Endothelial cell of umbilical vein (primary cell): ENCODE measurements around the gene FLT4. TPM values are rescaled to one million over a fixed set of nuclear protein-coding genes. Genes with fewer than 3 reads are reported as not detected.

Experiments used
- BruUV-seq: library from RNA; stranded (reverse); fragments of 400-500 nt; replicated peaks from 2 replicates; lab custom pipeline; 2021; lab: Mats Ljungman, UMichigan
- CTCF ChIA-PET: fragments of 300-600, 350-600 bp; sonication (Branson Sonifier 250); formaldehyde crosslinking; loops from one replicate; lab custom pipeline; 2021; ENCODE audit warnings: antibody characterized with exemption, inconsistent platforms; lab: Charles Lee
- POLR2A ChIA-PET: fragments of 300-600, 350-600 bp; sonication (Branson Sonifier 250); formaldehyde crosslinking; loops from one replicate; lab custom pipeline; 2021; ENCODE audit warnings: antibody characterized with exemption, inconsistent platforms; lab: Charles Lee
- DNase-seq: peaks from one replicate; pipeline ENCODE4 v3.0.0-alpha.2; 2011; ENCODE audit warnings: low read depth, low spot score
- FAIRE-seq: peaks from 2 replicates; lab custom pipeline; 2011; peaks lifted over from hg19 to GRCh38; lab: Jason Lieb, UNC
- H2AFZ ChIP-seq: 2 replicates; pipeline ENCODE4 v1.6.0; 2012; ENCODE audit warnings: low read depth, low read length, control low read depth, inconsistent platforms
- H3K27ac ChIP-seq: 2 replicates; pipeline ENCODE4 v1.5.1; 2011; ENCODE audit warnings: low read depth, mild to moderate bottlenecking, control low read depth, low read length, moderate library complexity; ENCODE audit not compliant: insufficient read depth
- H3K27me3 ChIP-seq, 2 experiments: 2 replicates each; pipeline versions ENCODE4 v1.6.0 to v1.6.1; 2011; ENCODE audit warnings: low read length in 2 of 2, mixed read lengths in 1 of 2; ENCODE audit not compliant: control insufficient read depth in 2 of 2, insufficient read depth in 2 of 2
- H3K36me3 ChIP-seq, 2 experiments: 2 replicates in 1 of 2; 3 replicates in 1 of 2; pipeline ENCODE4 v1.5.1; 2011; ENCODE audit warnings: low read length in 2 of 2, mild to moderate bottlenecking in 1 of 2, moderate library complexity in 1 of 2; ENCODE audit not compliant: control insufficient read depth in 2 of 2, insufficient read depth in 2 of 2; ENCODE audit errors: extremely low read depth in 1 of 2
- H3K4me1 ChIP-seq: 3 replicates; pipeline ENCODE4 v1.5.1; 2011; ENCODE audit warnings: mild to moderate bottlenecking, low read length; ENCODE audit not compliant: control insufficient read depth, insufficient read depth; ENCODE audit errors: extremely low read depth
- H3K4me2 ChIP-seq: 2 replicates; pipeline ENCODE4 v1.6.1; 2011; ENCODE audit warnings: low read length, control low read depth, mixed read lengths; ENCODE audit not compliant: insufficient read depth
- H3K4me3 ChIP-seq, 3 experiments: fragments of 200-600 bp in 1 of 3; sonication (generic), shearing (Covaris generic) in 1 of 3; replicated peaks in 1 of 3; 2 replicates each; pipeline ENCODE4 v1.5.1; 2011 to 2016; ENCODE audit warnings: control low read depth in 3 of 3, low read length in 3 of 3, mild to moderate bottlenecking in 2 of 3, inconsistent platforms in 1 of 3, low read depth in 1 of 3, moderate library complexity in 1 of 3; ENCODE audit not compliant: insufficient read depth in 1 of 3
- H3K79me2 ChIP-seq: 2 replicates; pipeline ENCODE4 v1.6.0; 2012; ENCODE audit warnings: low read length, inconsistent platforms; ENCODE audit not compliant: control insufficient read depth, insufficient read depth
- H3K9ac ChIP-seq: replicated peaks from 2 replicates; pipeline ENCODE3; 2011; ENCODE audit warnings: low read length, control low read depth; ENCODE audit not compliant: insufficient read depth; ENCODE audit errors: extremely low read depth
- H3K9me1 ChIP-seq: replicated peaks from 3 replicates; pipeline ENCODE4 v1.6.0; 2011; ENCODE audit warnings: mild to moderate bottlenecking, low read length; ENCODE audit not compliant: control insufficient read depth, insufficient read depth; ENCODE audit errors: extremely low read depth
- H3K9me3 ChIP-seq: replicated peaks from 2 replicates; pipeline ENCODE4 v1.5.1; 2012; ENCODE audit warnings: low read length, inconsistent platforms; ENCODE audit not compliant: control insufficient read depth, insufficient read depth
- H4K20me1 ChIP-seq: replicated peaks from 2 replicates; pipeline ENCODE3; 2011; ENCODE audit warnings: mild to moderate bottlenecking, low read length; ENCODE audit not compliant: control insufficient read depth, insufficient read depth; ENCODE audit errors: extremely low read depth
- EZH2 ChIP-seq: IDR thresholded peaks from 2 replicates; pipeline ENCODE4 v1.6.1; 2012; ENCODE audit warnings: borderline replicate concordance, low read depth, mild to moderate bottlenecking, moderate library complexity, low read length, inconsistent platforms; ENCODE audit not compliant: severe bottlenecking
- FOS ChIP-seq: IDR thresholded peaks from 2 replicates; pipeline ENCODE4 v1.6.1; 2011; ENCODE audit warnings: mild to moderate bottlenecking, low read length, moderate library complexity, borderline replicate concordance; ENCODE audit not compliant: insufficient read depth
- GATA2 ChIP-seq: IDR thresholded peaks from 2 replicates; pipeline ENCODE4 v1.7.0; 2011; ENCODE audit warnings: low read depth, mild to moderate bottlenecking, moderate library complexity, mixed read lengths, low read length; ENCODE audit not compliant: insufficient read length, insufficient read depth
- JUN ChIP-seq: IDR thresholded peaks from 2 replicates; pipeline ENCODE4 v1.6.1; 2011; ENCODE audit warnings: borderline replicate concordance, low read depth; ENCODE audit not compliant: insufficient read length, insufficient read depth
- MYC ChIP-seq: IDR thresholded peaks from one replicate; pipeline ENCODE4 v1.6.1; 2011; ENCODE audit warnings: mild to moderate bottlenecking, low read depth, low read length
- POLR2A ChIP-seq: IDR thresholded peaks from 2 replicates; pipeline ENCODE4 v1.6.1; 2012; ENCODE audit warnings: low read depth, mild to moderate bottlenecking, control low read depth, low read length
- POLR2AphosphoS5 ChIP-seq: IDR thresholded peaks from 2 replicates; pipeline ENCODE4 v1.6.1; 2012; ENCODE audit warnings: low read depth, mild to moderate bottlenecking, control low read depth, low read length, moderate library complexity; ENCODE audit not compliant: insufficient read depth
- dilution Hi-C: fragments of 300-500 bp; cut with MboI; formaldehyde crosslinking; loops from one replicate; pipeline ENCODE4 v1.15.0; 2019; ENCODE audit warnings: low sequenced_read_pairs; ENCODE audit not compliant: extremely low pct_ligation_motif_present
- intact Hi-C: fragments of 100-400 bp; cut with micrococcal nuclease; formaldehyde crosslinking; loops from one replicate; pipeline ENCODE4 v1.10.0; 2022
- polyA plus RNA-seq, 4 experiments: library from polyadenylated mRNA; depleted of rRNA in 3 of 4; stranded (reverse) in 3 of 4; unstranded in 1 of 4; fragments of >200 nt; gene quantifications; 2 replicates each; pipeline versions ENCODE4 v1.2.1 to v1.2.3, GENCODE V29; 2011 to 2012; ENCODE audit warnings: missing spikeins in 1 of 4
- total RNA-seq: library from RNA; stranded (reverse); gene quantifications from 2 replicates; pipeline ENCODE4 v1.2.3, GENCODE V29; 2021
- TF ChIP-seq, protein P1 (sequence below): IDR thresholded peaks from 2 replicates; pipeline ENCODE4 v1.6.1; 2011; ENCODE audit not compliant: insufficient read depth, insufficient read length
- TF ChIP-seq, protein P2 (sequence below), 2 donors: IDR thresholded peaks; 1 replicate in 1 of 2; 2 replicates in 1 of 2; pipeline ENCODE4 v1.5.1; 2011; ENCODE audit warnings: low read length in 2 of 2, mild to moderate bottlenecking in 2 of 2, moderate library complexity in 2 of 2, control low read depth in 1 of 2, inconsistent platforms in 1 of 2, low read depth in 1 of 2; ENCODE audit not compliant: insufficient read depth in 1 of 2; ENCODE audit errors: extremely low read depth in 1 of 2

Gene FLT4
- total and polyA plus RNA-seq, 2 donors (not counting 3 experiments of a cell fraction or from before 2014, with no cell fraction given): 44.4 to 71.5 TPM

DNA sequence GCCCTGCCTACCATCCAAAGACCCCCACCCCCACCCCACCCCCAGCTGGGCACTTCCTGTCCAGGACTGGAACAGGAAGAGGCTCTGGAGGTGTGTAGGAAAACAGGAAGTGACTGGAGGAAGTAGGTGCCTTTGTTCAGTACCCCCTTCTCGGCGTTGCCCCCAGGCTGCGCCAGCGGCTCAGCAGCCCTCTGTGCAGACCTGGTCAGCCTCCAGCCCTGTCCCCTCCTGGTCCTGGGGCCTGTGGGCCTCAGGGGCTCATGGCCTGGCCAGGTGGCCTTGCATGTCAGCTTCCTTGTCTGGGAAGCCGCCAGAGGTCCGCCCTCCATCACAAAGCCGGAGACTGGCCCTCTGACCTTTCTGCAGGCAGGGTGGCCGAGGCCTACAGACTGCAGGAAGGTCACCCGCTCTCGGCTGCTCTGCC is 26.0 kb downstream of the FLT4 start:
- Histone ChIP-seq H2AFZ (peak overlapping the region; percentile 18), H3K4me1 (peaks cover 7% of the 10 kb centered on the region), H3K4me3 (no peak overlapping the region), H4K20me1 (no peaks in the 10 kb centered on the region), H3K9me3 (no peaks in the 10 kb centered on the region), H3K4me2 (no peak overlapping the region), H3K9me1 (no peaks in the 10 kb centered on the region), H3K27me3 (no peaks in the 10 kb centered on the region), H3K9ac (no peak overlapping the region), H3K27ac (no peak overlapping the region), H3K79me2 (no peaks in the 10 kb centered on the region), H3K36me3 (peaks cover 0 to 21% of the 10 kb centered on the region in 2 experiments)
- ChIA-PET CTCF (no interaction called here), POLR2A (no interaction called here)
- BruUV-seq: no TSS peak
- dilution Hi-C loops: no loop called here
- intact Hi-C loops: loop anchor here (1.0 to 2.0 kb wide), 2 partner anchors 22 to 47 kb away; no protein-coding TSS in a partner anchor
- peak; percentile 23 for DNase-seq
- FAIRE-seq: no peak
- TF ChIP-seq GATA2 (no peak), EZH2 (no peak), POLR2AphosphoS5 (no peak), JUN (no peak), POLR2A (no peak), FOS (no peak), MYC (no peak)
- TF ChIP-seq, protein P1, sequence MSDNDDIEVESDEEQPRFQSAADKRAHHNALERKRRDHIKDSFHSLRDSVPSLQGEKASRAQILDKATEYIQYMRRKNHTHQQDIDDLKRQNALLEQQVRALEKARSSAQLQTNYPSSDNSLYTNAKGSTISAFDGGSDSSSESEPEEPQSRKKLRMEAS: no peak
- TF ChIP-seq, protein P2, sequence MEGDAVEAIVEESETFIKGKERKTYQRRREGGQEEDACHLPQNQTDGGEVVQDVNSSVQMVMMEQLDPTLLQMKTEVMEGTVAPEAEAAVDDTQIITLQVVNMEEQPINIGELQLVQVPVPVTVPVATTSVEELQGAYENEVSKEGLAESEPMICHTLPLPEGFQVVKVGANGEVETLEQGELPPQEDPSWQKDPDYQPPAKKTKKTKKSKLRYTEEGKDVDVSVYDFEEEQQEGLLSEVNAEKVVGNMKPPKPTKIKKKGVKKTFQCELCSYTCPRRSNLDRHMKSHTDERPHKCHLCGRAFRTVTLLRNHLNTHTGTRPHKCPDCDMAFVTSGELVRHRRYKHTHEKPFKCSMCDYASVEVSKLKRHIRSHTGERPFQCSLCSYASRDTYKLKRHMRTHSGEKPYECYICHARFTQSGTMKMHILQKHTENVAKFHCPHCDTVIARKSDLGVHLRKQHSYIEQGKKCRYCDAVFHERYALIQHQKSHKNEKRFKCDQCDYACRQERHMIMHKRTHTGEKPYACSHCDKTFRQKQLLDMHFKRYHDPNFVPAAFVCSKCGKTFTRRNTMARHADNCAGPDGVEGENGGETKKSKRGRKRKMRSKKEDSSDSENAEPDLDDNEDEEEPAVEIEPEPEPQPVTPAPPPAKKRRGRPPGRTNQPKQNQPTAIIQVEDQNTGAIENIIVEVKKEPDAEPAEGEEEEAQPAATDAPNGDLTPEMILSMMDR (IDR thresholded peaks at IDR 0.05; ENCODE audit: extremely low read depth in 1 of 2, insufficient read depth in 1 of 2, low read depth in 1 of 2, low read length in 2 of 2): no peak
